ENCODE results near the gene DCAF8. TPM values are rescaled to one million over a fixed set of nuclear protein-coding genes. Genes with fewer than 3 reads are reported as not detected.
A peak's percentile ranks its signal among the peaks of the same experiment; 100 is the strongest.

DCAF8 gene
- polyA plus RNA-seq, 2 donors = 47.8 to 55.0 TPM

DNA sequence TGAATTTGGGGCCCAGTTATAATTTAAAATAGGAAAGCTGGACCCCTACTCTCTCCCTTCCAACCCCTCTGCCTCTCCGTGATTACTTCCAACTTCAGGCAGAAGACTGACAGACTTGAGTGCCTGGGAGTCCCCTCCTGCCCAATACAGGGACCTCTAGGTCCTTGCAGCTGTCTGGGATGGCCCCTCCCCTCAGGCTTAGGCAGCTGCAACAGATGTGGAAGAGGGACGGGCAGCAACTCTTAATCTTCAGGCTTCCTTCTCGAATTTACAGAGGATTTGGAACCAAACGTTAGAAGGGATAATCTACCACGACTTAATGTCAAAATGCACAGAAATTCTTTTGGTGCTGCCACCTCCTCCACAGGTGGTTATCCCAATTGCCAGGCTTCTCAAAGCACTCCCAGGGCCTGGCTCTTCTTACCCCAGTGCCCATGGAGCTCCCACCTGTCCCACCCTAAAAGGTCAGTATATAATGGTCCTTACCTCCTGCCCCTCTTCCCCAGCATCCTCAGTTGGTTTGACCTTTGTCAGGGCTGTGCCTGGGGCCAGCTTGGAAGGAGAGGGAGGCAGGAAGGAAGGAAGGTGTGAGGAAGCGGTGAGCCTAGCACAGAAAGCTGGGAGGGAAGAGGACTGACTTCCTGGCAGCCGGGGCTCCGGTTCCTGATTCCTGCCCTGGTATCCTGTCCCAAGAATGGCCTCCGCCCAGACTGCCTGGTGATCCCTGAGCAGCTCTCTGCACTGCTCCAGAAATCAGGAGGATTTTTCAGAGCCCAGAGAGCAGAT lies 54.4 kb downstream of the DCAF8 start:
- Histone ChIP-seq H3K36me3 (ENCODE audit: control insufficient read depth in 2 of 2, insufficient read depth in 2 of 2, low read length in 1 of 2) (peaks cover 7 to 38% of the 10 kb centered on the region in 2 donors), H3K9me3 (ENCODE audit: control insufficient read depth in 2 of 2, insufficient read depth in 1 of 2, low read depth in 1 of 2, low read length in 1 of 2) (no peaks in the 10 kb centered on the region), H3K4me3 (ENCODE audit: low read depth in 1 of 2, low read length in 2 of 2) (no peak overlapping the region), H3K27ac (ENCODE audit: low read depth in 2 of 2, low read length in 1 of 2) (peak overlapping the region in 1 of 2 donors; percentile 51), H3K4me1 (ENCODE audit: control insufficient read depth in 2 of 2, insufficient read depth in 2 of 2, low read length in 1 of 2) (peaks cover 17 to 19% of the 10 kb centered on the region in 2 donors), H3K27me3 (ENCODE audit: control insufficient read depth in 1 of 2, insufficient read depth in 2 of 2, low read length in 2 of 2) (no peaks in the 10 kb centered on the region)
- 67 to 70% methylated on average over 9 of the region's 9 CpGs for WGBS, 2 donors

GRCh38 chr1:160207118-160207650 lies 55.2 kb downstream of the DCAF8 start:
- Histone ChIP-seq H3K27ac (ENCODE audit: low read depth in 2 of 2, low read length in 1 of 2) (peak overlapping the region in 1 of 2 donors; percentile 61), H3K9me3 (ENCODE audit: control insufficient read depth in 2 of 2, insufficient read depth in 1 of 2, low read depth in 1 of 2, low read length in 1 of 2) (no peaks in the 10 kb centered on the region), H3K4me1 (ENCODE audit: control insufficient read depth in 2 of 2, insufficient read depth in 2 of 2, low read length in 1 of 2) (peaks cover 17 to 19% of the 10 kb centered on the region in 2 donors), H3K27me3 (ENCODE audit: control insufficient read depth in 1 of 2, insufficient read depth in 2 of 2, low read length in 2 of 2) (no peaks in the 10 kb centered on the region), H3K36me3 (ENCODE audit: control insufficient read depth in 2 of 2, insufficient read depth in 2 of 2, low read length in 1 of 2) (peaks cover 3 to 31% of the 10 kb centered on the region in 2 donors), H3K4me3 (ENCODE audit: low read depth in 1 of 2, low read length in 2 of 2) (no peak overlapping the region)
- WGBS, 2 donors = 88 to 92% methylated on average over 4 of the region's 4 CpGs

DNA sequence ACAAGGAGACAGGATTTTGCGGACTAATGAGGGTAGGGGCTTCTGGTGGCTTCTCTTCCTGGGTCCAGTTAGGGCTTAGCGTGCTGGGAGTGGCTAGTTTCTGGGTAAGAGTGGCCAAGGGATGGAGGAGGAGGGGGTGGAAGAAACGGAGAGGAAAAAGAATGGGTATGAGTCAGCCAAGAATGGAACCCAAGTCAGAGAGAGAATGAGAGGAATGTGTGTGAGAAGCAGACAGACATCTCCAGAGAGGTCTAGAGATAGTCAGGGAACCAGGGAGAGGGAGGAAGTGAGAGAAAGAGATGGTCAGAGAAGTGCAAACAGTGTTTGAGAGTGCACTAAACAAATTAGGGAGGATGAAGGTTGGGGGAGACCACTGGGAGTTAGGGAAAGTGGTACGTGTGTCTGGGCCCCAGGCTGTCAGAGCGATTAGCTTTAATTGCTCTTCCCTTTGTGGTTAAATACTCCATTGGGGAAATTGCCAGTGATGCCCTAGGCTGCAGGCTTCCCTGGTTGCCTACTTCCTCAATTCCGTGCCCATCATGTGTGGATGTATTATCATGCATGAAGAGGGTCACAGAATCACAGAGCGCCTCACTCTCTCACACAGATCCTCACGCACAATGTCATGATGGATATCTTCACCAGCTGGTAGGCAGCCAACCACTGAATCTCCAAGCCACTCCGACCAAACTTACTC lies 55.8 kb downstream of the DCAF8 start:
- H3K9me3 ChIP-seq (ENCODE audit: control insufficient read depth in 2 of 2, insufficient read depth in 1 of 2, low read depth in 1 of 2, low read length in 1 of 2) = no peaks in the 10 kb centered on the region
- WGBS, 2 donors = 42 to 51% methylated on average over 9 of the region's 9 CpGs
- H3K27ac ChIP-seq (ENCODE audit: low read depth in 2 of 2, low read length in 1 of 2) = peak overlapping the region; percentile 92 to 97
- H3K4me3 ChIP-seq (ENCODE audit: low read depth in 1 of 2, low read length in 2 of 2) = peak overlapping the region; percentile 65 to 98
- no peaks in the 10 kb centered on the region for H3K27me3 ChIP-seq (ENCODE audit: control insufficient read depth in 1 of 2, insufficient read depth in 2 of 2, low read length in 2 of 2)
- H3K36me3 ChIP-seq (ENCODE audit: control insufficient read depth in 2 of 2, insufficient read depth in 2 of 2, low read length in 1 of 2) = peaks cover 3 to 28% of the 10 kb centered on the region in 2 donors
- peaks cover 17 to 19% of the 10 kb centered on the region in 2 donors for H3K4me1 ChIP-seq (ENCODE audit: control insufficient read depth in 2 of 2, insufficient read depth in 2 of 2, low read length in 1 of 2)

DNA sequence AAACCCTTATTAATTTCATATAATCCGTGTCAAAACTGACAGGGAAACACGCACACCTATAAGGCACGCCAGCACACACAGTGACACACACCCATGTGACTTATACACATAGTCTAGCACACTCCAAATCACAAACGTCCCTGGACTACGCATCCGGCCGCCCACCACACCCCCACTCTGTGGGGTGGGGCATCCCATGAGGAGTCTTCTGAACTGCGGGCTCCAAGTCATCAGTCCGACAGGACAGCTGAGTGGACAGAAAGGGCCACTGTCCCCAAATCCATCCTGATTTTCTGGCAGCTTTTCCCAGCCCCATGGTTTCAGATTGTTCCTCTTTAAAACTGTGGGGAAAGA lies 56.3 kb downstream of the DCAF8 start:
- Histone ChIP-seq H3K9me3 (ENCODE audit: control insufficient read depth in 2 of 2, insufficient read depth in 1 of 2, low read depth in 1 of 2, low read length in 1 of 2) (no peaks in the 10 kb centered on the region), H3K36me3 (ENCODE audit: control insufficient read depth in 2 of 2, insufficient read depth in 2 of 2, low read length in 1 of 2) (peaks cover 3 to 23% of the 10 kb centered on the region in 2 donors), H3K4me3 (ENCODE audit: low read depth in 1 of 2, low read length in 2 of 2) (peak overlapping the region; percentile 65 to 98), H3K4me1 (ENCODE audit: control insufficient read depth in 2 of 2, insufficient read depth in 2 of 2, low read length in 1 of 2) (peaks cover 17 to 19% of the 10 kb centered on the region in 2 donors), H3K27ac (ENCODE audit: low read depth in 2 of 2, low read length in 1 of 2) (peak overlapping the region; percentile 92 to 97), H3K27me3 (ENCODE audit: control insufficient read depth in 1 of 2, insufficient read depth in 2 of 2, low read length in 2 of 2) (no peaks in the 10 kb centered on the region)
- 3 to 10% methylated on average over 9 of the region's 9 CpGs for WGBS, 2 donors

- H3K27me3 ChIP-seq (ENCODE audit: control insufficient read depth in 1 of 2, insufficient read depth in 2 of 2, low read length in 2 of 2) = no peaks in the 10 kb centered on the region
- peaks cover 0 to 17% of the 10 kb centered on the region in 2 donors for H3K36me3 ChIP-seq (ENCODE audit: control insufficient read depth in 2 of 2, insufficient read depth in 2 of 2, low read length in 1 of 2)
- WGBS, 2 donors = 1% methylated on average over 54 to 76 of the region's 76 CpGs
- H3K4me3 ChIP-seq (ENCODE audit: low read depth in 1 of 2, low read length in 2 of 2) = peak within 1 kb of the TSS; percentile 65 to 98
- peaks cover 15 to 19% of the 10 kb centered on the region in 2 donors for H3K4me1 ChIP-seq (ENCODE audit: control insufficient read depth in 2 of 2, insufficient read depth in 2 of 2, low read length in 1 of 2)
- no peaks in the 10 kb centered on the region for H3K9me3 ChIP-seq (ENCODE audit: control insufficient read depth in 2 of 2, insufficient read depth in 1 of 2, low read depth in 1 of 2, low read length in 1 of 2)
- peak within 1 kb of the TSS; percentile 92 to 97 for H3K27ac ChIP-seq (ENCODE audit: low read depth in 2 of 2, low read length in 1 of 2)
Measured at GRCh38 chr1:160205242-160206035, 56.9 kb downstream of the DCAF8 start, which contains the start of gene PEA15. Gene PEA15, plus strand, starts transcription at chr1:160205384. Its CDS starts 6,161 bp downstream, at chr1:160211545.

DNA sequence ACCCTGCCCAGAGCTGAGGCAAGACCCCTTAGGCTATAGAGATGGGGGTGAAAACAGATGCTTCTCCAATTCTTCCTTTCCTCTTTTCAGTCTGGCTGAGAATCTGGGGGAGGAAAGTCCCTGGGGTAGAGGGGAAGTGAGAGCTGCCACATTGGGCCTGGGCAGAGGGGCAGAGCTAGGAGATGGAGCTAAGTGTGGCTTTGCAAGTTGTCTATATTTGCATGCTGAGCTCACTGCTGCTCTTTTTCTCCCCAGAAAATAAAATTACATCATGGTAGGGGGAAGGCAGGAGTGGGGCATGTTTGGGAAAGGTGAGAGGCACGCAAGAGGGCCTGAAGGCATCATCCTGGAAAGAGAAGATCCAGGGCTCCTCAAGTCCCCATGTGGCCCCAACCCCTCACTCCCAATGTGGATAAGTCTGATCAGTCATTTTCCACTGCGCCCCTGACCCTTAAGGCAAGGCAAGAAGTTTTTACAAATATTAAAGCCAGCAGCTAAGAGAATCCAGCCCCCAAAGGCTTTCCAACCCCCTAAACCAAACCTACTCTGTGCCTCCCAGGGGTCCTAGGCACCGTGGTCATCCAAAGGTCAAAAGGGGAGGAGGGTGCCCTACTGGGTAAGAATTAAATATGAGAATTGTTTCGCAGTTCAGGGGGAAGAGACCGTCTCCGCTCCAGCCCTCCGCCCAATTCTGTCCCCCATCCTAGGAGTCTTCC lies 57.7 kb downstream of the DCAF8 start:
- peak overlapping the region in 1 of 2 donors; percentile 65 for H3K4me3 ChIP-seq (ENCODE audit: low read depth in 1 of 2, low read length in 2 of 2)
- peaks cover 9 to 19% of the 10 kb centered on the region in 2 donors for H3K4me1 ChIP-seq (ENCODE audit: control insufficient read depth in 2 of 2, insufficient read depth in 2 of 2, low read length in 1 of 2)
- peaks cover 0 to 13% of the 10 kb centered on the region in 2 donors for H3K36me3 ChIP-seq (ENCODE audit: control insufficient read depth in 2 of 2, insufficient read depth in 2 of 2, low read length in 1 of 2)
- H3K9me3 ChIP-seq (ENCODE audit: control insufficient read depth in 2 of 2, insufficient read depth in 1 of 2, low read depth in 1 of 2, low read length in 1 of 2) = no peaks in the 10 kb centered on the region
- H3K27me3 ChIP-seq (ENCODE audit: control insufficient read depth in 1 of 2, insufficient read depth in 2 of 2, low read length in 2 of 2) = no peaks in the 10 kb centered on the region
- 17 to 24% methylated on average over 7 of the region's 7 CpGs for WGBS, 2 donors
- peak overlapping the region; percentile 75 to 97 for H3K27ac ChIP-seq (ENCODE audit: low read depth in 2 of 2, low read length in 1 of 2)

- 90 to 92% methylated on average over 4 of the region's 4 CpGs for WGBS, 2 donors
- Histone ChIP-seq H3K27me3 (ENCODE audit: control insufficient read depth in 1 of 2, insufficient read depth in 2 of 2, low read length in 2 of 2) (no peaks in the 10 kb centered on the region), H3K4me1 (ENCODE audit: control insufficient read depth in 2 of 2, insufficient read depth in 2 of 2, low read length in 1 of 2) (peaks cover 0 to 4% of the 10 kb centered on the region in 2 donors), H3K4me3 (ENCODE audit: low read depth in 1 of 2, low read length in 2 of 2) (no peak overlapping the region), H3K36me3 (ENCODE audit: control insufficient read depth in 2 of 2, insufficient read depth in 2 of 2, low read length in 1 of 2) (no peaks in the 10 kb centered on the region), H3K27ac (ENCODE audit: low read depth in 2 of 2, low read length in 1 of 2) (no peak overlapping the region), H3K9me3 (ENCODE audit: control insufficient read depth in 2 of 2, insufficient read depth in 1 of 2, low read depth in 1 of 2, low read length in 1 of 2) (no peaks in the 10 kb centered on the region)
Measured at GRCh38 chr1:160200786-160201185, 61.6 kb downstream of the DCAF8 start.

GRCh38 chr1:160197231-160197630 lies 65.1 kb downstream of the DCAF8 start:
- Histone ChIP-seq H3K27ac (ENCODE audit: low read depth in 2 of 2, low read length in 1 of 2) (no peak overlapping the region), H3K4me1 (ENCODE audit: control insufficient read depth in 2 of 2, insufficient read depth in 2 of 2, low read length in 1 of 2) (peaks cover 0 to 4% of the 10 kb centered on the region in 2 donors), H3K36me3 (ENCODE audit: control insufficient read depth in 2 of 2, insufficient read depth in 2 of 2, low read length in 1 of 2) (no peaks in the 10 kb centered on the region), H3K9me3 (ENCODE audit: control insufficient read depth in 2 of 2, insufficient read depth in 1 of 2, low read depth in 1 of 2, low read length in 1 of 2) (no peaks in the 10 kb centered on the region), H3K4me3 (ENCODE audit: low read depth in 1 of 2, low read length in 2 of 2) (no peak overlapping the region), H3K27me3 (ENCODE audit: control insufficient read depth in 1 of 2, insufficient read depth in 2 of 2, low read length in 2 of 2) (no peaks in the 10 kb centered on the region)
- WGBS, 2 donors = 94 to 100% methylated on average over 4 of the region's 4 CpGs
